Stomach (tissue), 4 donors: ENCODE measurements around the gene CCDC69.

ENCODE experiments used
- CTCF ChIP-seq, 7 experiments: fragments of 450-650 bp in 4 of 7; fragments of 200-600 bp in 3 of 7; sonication (generic) in 3 of 7; IDR thresholded peaks; one replicate each; pipeline ENCODE4 v1.5.1; 2016 to 2019; ENCODE audit warnings: antibody characterized with exemption in 7 of 7, control low read depth in 2 of 7, mild to moderate bottlenecking in 1 of 7
- EP300 ChIP-seq: sonication (generic); formaldehyde crosslinking; IDR thresholded peaks from one replicate; pipeline ENCODE4 v1.6.1; 2017; ENCODE audit warnings: antibody characterized with exemption
- POLR2A ChIP-seq, 4 donors: fragments of 450-650 bp; IDR thresholded peaks; one replicate each; pipeline ENCODE4 v1.6.1; 2016; ENCODE audit warnings: antibody characterized with exemption in 4 of 4, control low read depth in 2 of 4, mild to moderate bottlenecking in 1 of 4, moderate library complexity in 1 of 4

- TF ChIP-seq EP300 (no peak), CTCF (IDR thresholded peaks at IDR 0.05) (no peak), POLR2A (IDR thresholded peaks at IDR 0.05) (no peak)
Measured at GRCh38 chr5:151147033-151147432, 76.9 kb downstream of the CCDC69 start.
